Measurements from ENCODE around the gene GLDN.

Gene GLDN

DNA sequence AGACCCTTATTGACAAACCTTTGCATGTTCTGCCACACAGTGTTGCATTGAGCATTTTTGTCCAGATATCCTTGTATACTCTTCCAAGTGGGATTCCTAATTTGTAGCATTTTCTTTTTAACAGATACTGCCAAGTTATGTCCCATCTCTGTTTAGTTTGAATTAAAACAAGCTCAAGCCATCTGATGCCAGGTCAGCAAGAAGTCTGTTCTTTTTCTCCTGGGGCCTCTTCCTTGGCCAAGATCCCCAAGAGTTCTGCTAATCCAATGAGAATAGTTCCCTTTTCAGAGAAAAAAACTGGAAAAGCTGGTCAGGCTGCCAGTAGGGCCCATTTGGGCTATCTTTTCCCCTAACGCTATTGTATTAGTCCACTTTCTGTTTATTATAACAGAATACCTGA, 29.8 kb downstream of the GLDN start:
- H3K4me3 ChIP-seq (ENCODE audit: low read depth, low read length): no peak overlapping the region
- DNase-seq (ENCODE audit: low read depth): no peak
- TF ChIP-seq, protein P1, sequence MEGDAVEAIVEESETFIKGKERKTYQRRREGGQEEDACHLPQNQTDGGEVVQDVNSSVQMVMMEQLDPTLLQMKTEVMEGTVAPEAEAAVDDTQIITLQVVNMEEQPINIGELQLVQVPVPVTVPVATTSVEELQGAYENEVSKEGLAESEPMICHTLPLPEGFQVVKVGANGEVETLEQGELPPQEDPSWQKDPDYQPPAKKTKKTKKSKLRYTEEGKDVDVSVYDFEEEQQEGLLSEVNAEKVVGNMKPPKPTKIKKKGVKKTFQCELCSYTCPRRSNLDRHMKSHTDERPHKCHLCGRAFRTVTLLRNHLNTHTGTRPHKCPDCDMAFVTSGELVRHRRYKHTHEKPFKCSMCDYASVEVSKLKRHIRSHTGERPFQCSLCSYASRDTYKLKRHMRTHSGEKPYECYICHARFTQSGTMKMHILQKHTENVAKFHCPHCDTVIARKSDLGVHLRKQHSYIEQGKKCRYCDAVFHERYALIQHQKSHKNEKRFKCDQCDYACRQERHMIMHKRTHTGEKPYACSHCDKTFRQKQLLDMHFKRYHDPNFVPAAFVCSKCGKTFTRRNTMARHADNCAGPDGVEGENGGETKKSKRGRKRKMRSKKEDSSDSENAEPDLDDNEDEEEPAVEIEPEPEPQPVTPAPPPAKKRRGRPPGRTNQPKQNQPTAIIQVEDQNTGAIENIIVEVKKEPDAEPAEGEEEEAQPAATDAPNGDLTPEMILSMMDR (IDR thresholded peaks at IDR 0.05; ENCODE audit: control insufficient read depth, extremely low read depth, insufficient read depth): no peak

DNA sequence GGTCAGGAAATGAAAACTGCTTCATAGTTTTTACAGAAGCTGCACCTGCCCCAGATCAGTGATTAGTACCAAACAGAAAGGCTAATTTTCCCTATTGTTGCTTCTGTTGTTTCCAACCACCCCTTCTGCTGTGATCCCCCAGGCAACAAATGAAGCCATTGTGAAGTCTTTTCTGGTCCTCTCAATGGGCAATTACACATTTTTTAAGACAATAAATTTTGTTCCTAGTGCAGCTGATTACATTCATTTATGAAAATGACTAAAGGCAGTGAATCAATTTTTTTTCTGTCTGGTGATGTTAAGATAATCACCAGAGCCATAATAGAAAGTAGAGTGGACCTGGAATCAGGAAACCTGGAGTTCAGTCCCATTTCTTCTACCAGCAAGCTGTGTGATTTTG, 32.7 kb downstream of the GLDN start:
- DNase-seq (ENCODE audit: low read depth): no peak
- TF ChIP-seq, protein P1 (IDR thresholded peaks at IDR 0.05; ENCODE audit: control insufficient read depth, extremely low read depth, insufficient read depth): no peak
- H3K4me3 ChIP-seq (ENCODE audit: low read depth, low read length): no peak overlapping the region

DNA sequence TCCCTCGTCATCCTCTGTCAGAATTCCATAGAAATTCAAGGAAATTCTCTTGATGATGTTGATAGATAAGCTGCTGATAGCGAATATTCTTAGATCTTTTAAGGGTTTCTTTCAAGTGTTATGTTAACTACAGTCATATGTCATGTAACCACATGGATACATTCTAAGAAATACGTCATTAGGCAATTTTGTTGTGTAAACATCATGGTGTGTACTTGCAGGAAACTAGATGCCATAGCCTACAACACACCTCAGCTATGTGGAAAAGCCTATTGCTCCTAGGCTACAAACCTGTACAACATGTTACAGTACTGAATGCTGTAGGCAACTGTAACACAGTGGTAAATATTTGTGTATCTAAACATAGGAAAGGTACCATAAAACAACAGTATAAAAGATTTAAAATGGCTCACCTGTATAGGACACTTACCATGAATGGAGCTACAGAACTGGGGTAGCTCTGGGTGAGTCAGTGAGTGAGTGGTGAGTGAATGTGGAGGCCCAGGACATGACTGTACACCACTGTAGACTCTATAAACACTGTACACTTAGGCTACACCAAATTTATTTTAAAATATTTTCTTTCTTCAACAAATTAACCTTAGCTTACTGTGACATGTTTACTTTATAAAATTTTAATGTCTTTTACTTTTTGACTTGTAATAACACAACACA, 34.6 kb downstream of the GLDN start:
- TF ChIP-seq, protein P1 (IDR thresholded peaks at IDR 0.05; ENCODE audit: control insufficient read depth, extremely low read depth, insufficient read depth): no peak
- no peak for DNase-seq (ENCODE audit: low read depth)
- H3K4me3 ChIP-seq (ENCODE audit: low read depth, low read length): no peak overlapping the region

DNA sequence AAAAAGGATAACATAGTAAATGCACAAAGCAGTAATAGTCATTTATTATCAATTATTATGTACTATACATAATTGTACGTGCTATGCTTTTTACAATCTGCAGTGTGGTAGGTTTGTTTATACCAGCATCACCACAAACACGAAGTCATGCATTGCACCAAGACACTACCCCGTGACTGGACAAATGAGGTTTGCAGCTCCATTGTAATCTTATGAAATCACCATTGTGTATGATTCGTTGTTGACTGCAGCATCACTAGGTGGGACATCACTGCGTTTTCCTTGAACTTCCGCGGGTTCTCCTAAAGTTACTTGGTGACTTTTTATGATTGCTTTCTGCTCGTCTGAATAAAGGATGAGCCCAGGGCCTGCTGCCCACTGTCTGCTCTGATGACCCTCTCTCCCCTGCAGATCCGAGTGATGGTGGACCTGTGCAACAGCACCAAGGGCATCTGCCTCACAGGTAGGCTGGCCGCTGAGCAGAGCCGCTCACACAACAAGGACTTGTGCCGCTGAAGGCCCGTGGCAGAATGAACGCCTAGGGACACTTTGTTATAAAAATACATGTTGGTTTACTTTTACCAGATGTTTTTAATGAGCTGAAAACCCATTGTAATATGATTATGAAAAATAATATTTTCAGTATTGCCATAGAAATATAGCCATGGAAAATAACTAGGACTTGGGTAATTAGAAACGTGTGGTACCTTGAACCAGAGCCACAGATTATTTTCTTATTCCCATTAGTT, 35.8 kb downstream of the GLDN start:
- TF ChIP-seq, protein P1 (IDR thresholded peaks at IDR 0.05; ENCODE audit: control insufficient read depth, extremely low read depth, insufficient read depth): no peak
- DNase-seq (ENCODE audit: low read depth): no peak
- H3K4me3 ChIP-seq (ENCODE audit: low read depth, low read length): no peak overlapping the region

DNA sequence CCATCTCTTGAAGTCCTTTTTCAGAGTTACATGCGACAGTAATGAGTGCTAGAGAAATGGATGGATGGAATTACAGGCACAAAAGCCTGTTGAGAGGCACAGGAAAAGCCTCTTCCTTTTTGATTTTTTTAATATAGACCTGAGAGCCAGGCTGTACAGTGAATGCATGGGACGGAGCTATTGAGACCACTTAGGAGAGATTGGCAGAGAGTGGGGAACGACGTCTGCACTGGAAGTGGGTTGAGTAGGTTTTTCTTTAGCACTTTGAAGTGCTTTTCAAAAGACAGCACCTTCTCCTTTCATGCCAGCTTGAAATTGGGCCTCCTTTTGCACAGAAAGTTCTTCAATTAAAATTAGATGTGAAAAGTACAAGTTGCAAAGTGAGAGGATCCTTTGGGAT, 37.0 kb downstream of the GLDN start:
- TF ChIP-seq, protein P1 (IDR thresholded peaks at IDR 0.05; ENCODE audit: control insufficient read depth, extremely low read depth, insufficient read depth): no peak
- no peak overlapping the region for H3K4me3 ChIP-seq (ENCODE audit: low read depth, low read length)
- DNase-seq (ENCODE audit: low read depth): no peak

DNA sequence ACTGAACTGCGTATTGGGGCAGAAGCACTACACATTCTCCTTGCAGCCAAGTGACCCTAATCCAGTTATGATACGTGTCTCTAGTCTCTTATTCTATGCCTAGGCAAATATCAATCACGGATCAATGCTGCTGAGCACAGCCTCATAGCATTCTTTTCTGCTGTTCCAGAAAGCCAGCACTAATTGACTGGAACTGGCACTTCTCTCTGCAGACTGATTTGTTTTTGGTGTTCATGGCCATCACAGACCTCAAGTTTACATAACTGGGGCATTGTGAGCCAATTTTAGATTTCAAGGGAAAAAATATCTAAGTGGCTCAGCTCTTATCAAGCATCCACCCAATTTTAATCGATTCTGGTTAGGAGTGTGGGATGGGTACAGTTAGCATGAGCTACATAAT, 37.9 kb downstream of the GLDN start:
- no peak for DNase-seq (ENCODE audit: low read depth)
- H3K4me3 ChIP-seq (ENCODE audit: low read depth, low read length): no peak overlapping the region
- TF ChIP-seq, protein P1 (IDR thresholded peaks at IDR 0.05; ENCODE audit: control insufficient read depth, extremely low read depth, insufficient read depth): no peak

All from LNCaP clone FGC (cell line).